ENCODE results near the gene FADS1. TPM values are rescaled to one million over a fixed set of nuclear protein-coding genes. Genes with fewer than 3 reads are reported as not detected.

The FADS1 gene
- total and polyA plus RNA-seq, 2 experiments from 2014 or later, result 74.9 to 119 TPM

DNA sequence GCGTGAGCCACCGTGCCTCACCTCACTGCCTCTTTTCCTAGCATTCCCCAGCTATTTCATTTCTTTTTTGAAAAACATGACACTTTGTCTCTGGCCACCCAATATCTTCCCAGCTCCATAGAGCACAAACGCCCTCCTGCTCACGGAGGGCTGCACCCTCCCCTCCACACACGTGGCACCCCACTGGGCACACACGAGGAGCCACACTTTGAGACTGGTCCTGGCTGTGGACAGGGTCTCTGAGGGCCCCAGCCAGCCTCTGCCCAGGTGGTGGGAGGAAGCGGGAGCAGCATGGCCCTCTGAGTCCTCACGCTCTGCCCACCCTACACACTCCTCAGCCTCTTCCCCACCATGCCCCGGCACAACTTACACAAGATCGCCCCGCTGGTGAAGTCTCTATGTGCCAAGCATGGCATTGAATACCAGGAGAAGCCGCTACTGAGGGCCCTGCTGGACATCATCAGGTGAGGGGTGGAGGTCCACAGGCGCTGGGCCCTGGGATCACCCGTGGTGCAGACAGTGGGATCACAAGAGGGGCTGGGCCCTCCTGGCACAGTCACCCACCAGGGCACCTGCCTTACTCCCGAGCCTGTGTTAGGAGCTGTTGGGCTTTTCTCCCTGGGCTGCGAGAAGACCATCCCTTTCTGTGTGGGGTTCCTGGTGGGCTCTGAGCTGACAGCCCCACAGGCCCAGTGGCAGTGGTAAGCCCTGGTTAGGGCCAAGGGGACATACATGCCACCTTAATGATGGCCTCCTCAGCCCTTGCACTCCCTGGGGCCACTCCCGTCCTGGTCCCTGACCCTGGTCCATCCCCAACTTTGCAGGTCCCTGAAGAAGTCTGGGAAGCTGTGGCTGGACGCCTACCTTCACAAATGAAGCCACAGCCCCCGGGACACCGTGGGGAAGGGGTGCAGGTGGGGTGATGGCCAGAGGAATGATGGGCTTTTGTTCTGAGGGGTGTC, 48.3 kb upstream of the FADS1 start (continued):
- TF ChIP-seq ZNF114 (CRISPR knock-in tag; IDR thresholded peaks at IDR 0.05), result no peak
- TF ChIP-seq, protein P1, sequence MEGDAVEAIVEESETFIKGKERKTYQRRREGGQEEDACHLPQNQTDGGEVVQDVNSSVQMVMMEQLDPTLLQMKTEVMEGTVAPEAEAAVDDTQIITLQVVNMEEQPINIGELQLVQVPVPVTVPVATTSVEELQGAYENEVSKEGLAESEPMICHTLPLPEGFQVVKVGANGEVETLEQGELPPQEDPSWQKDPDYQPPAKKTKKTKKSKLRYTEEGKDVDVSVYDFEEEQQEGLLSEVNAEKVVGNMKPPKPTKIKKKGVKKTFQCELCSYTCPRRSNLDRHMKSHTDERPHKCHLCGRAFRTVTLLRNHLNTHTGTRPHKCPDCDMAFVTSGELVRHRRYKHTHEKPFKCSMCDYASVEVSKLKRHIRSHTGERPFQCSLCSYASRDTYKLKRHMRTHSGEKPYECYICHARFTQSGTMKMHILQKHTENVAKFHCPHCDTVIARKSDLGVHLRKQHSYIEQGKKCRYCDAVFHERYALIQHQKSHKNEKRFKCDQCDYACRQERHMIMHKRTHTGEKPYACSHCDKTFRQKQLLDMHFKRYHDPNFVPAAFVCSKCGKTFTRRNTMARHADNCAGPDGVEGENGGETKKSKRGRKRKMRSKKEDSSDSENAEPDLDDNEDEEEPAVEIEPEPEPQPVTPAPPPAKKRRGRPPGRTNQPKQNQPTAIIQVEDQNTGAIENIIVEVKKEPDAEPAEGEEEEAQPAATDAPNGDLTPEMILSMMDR (conservative IDR thresholded peaks at IDR 0.05; ENCODE audit: low read depth in 2 of 2), result no peak
- no peak for TF ChIP-seq STAT1 (IDR thresholded peaks at IDR 0.05; ENCODE audit: unreplicated experiment)
- TF ChIP-seq NANOG (IDR thresholded peaks at IDR 0.05; ENCODE audit: borderline replicate concordance), result no peak
- no peak for TF ChIP-seq ZNF331 (CRISPR knock-in tag; IDR thresholded peaks at IDR 0.05; ENCODE audit: low read depth)

DNA sequence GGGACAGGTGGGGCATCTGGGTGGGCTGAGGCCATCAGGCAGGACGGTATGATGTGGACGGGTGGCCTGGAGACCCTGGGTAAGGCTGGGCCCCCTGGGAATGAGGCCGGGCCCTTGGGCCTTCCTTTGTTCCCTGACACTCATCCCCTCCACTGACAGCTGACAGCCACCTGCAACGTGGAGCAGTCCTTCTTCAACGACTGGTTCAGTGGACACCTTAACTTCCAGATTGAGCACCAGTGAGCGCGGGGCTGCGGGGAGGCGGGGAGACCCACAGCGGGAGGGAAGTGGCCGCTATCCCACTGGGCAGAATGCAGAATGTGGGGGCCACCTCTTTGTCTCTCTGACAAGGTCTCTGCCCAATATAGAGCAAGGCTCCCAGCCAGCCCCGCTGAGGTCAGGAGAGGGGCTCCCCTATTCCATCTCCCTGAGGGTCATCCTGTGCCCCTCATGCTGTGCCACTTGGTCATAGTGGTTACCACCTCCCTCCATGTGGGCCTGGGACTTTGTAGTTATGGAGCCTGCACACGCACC, 46.8 kb upstream of the FADS1 start:
- peaks cover 4% of the 10 kb centered on the region for H3K27me3 Mint-ChIP-seq (ENCODE audit: insufficient read depth, low read depth, poor library complexity)
- 0 out of 2 replicates have a peak, but pooled peaks cover 3% of the 10 kb centered on the region for H3K79me2 ChIP-seq (replicated peaks; ENCODE audit: insufficient read depth)
- no peaks in the 10 kb centered on the region for H3K27me3 ChIP-seq (ENCODE audit: insufficient read depth)
- H2AFZ ChIP-seq, result no peak overlapping the region
- DNase-seq (ENCODE audit: low spot score) (no peak), ATAC-seq (no peak)
- H3K27ac ChIP-seq (ENCODE audit: low read depth), result no peak overlapping the region
- no peaks in the 10 kb centered on the region for H3K4me1 ChIP-seq (ENCODE audit: insufficient read depth)
- H3F3A ChIP-seq (replicated peaks; ENCODE audit: low read depth), result peaks cover 6% of the 10 kb centered on the region; the same call in 1 of the 2 replicates
- H3K4me1 Mint-ChIP-seq, result peaks cover 5% of the 10 kb centered on the region
- H3K36me3 ChIP-seq (ENCODE audit: insufficient read depth), result peaks cover 28% of the 10 kb centered on the region
- no peak overlapping the region for H3K4me3 Mint-ChIP-seq
- no peak overlapping the region for H3K27ac Mint-ChIP-seq
- no peaks in the 10 kb centered on the region; the same call in 2 of the 3 replicates for H3K9me3 Mint-ChIP-seq
- no peak overlapping the region for H3K4me2 ChIP-seq
- no peak overlapping the region for H3K4me3 ChIP-seq
- H3K36me3 Mint-ChIP-seq (ENCODE audit: low read depth), result peaks cover 68% of the 10 kb centered on the region
- H4K20me1 ChIP-seq (replicated peaks; ENCODE audit: insufficient read depth), result peaks cover 5% of the 10 kb centered on the region
- no peaks in the 10 kb centered on the region for H3K9me2 ChIP-seq (ENCODE audit: insufficient read depth)
- no peak for TF ChIP-seq ZNF331 (CRISPR knock-in tag; IDR thresholded peaks at IDR 0.05; ENCODE audit: low read depth)
- TF ChIP-seq, protein P2, sequence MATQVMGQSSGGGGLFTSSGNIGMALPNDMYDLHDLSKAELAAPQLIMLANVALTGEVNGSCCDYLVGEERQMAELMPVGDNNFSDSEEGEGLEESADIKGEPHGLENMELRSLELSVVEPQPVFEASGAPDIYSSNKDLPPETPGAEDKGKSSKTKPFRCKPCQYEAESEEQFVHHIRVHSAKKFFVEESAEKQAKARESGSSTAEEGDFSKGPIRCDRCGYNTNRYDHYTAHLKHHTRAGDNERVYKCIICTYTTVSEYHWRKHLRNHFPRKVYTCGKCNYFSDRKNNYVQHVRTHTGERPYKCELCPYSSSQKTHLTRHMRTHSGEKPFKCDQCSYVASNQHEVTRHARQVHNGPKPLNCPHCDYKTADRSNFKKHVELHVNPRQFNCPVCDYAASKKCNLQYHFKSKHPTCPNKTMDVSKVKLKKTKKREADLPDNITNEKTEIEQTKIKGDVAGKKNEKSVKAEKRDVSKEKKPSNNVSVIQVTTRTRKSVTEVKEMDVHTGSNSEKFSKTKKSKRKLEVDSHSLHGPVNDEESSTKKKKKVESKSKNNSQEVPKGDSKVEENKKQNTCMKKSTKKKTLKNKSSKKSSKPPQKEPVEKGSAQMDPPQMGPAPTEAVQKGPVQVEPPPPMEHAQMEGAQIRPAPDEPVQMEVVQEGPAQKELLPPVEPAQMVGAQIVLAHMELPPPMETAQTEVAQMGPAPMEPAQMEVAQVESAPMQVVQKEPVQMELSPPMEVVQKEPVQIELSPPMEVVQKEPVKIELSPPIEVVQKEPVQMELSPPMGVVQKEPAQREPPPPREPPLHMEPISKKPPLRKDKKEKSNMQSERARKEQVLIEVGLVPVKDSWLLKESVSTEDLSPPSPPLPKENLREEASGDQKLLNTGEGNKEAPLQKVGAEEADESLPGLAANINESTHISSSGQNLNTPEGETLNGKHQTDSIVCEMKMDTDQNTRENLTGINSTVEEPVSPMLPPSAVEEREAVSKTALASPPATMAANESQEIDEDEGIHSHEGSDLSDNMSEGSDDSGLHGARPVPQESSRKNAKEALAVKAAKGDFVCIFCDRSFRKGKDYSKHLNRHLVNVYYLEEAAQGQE (IDR thresholded peaks at IDR 0.05; ENCODE audit: unreplicated experiment), result no peak
- TF ChIP-seq CREB1 (CRISPR knock-in tag; IDR thresholded peaks at IDR 0.05; ENCODE audit: low read depth), result no peak
- TF ChIP-seq, protein P3, sequence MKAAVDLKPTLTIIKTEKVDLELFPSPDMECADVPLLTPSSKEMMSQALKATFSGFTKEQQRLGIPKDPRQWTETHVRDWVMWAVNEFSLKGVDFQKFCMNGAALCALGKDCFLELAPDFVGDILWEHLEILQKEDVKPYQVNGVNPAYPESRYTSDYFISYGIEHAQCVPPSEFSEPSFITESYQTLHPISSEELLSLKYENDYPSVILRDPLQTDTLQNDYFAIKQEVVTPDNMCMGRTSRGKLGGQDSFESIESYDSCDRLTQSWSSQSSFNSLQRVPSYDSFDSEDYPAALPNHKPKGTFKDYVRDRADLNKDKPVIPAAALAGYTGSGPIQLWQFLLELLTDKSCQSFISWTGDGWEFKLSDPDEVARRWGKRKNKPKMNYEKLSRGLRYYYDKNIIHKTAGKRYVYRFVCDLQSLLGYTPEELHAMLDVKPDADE (IDR thresholded peaks at IDR 0.05), result no peak
- no peak for TF ChIP-seq EZH2 (IDR thresholded peaks at IDR 0.05; ENCODE audit: low read depth, unreplicated experiment)
- TF ChIP-seq ZNF114 (CRISPR knock-in tag; IDR thresholded peaks at IDR 0.05), result no peak
- TF ChIP-seq STAT1 (IDR thresholded peaks at IDR 0.05; ENCODE audit: unreplicated experiment), result no peak
- TF ChIP-seq EZH2phosphoT487 (IDR thresholded peaks at IDR 0.05; ENCODE audit: unreplicated experiment), result no peak
- TF ChIP-seq NANOG (IDR thresholded peaks at IDR 0.05; ENCODE audit: borderline replicate concordance), result no peak
- TF ChIP-seq, protein P1 (conservative IDR thresholded peaks at IDR 0.05; ENCODE audit: low read depth in 2 of 2), result no peak
- no peak for TF ChIP-seq JUNB (IDR thresholded peaks at IDR 0.05; ENCODE audit: unreplicated experiment)
- no peak for TF ChIP-seq POLR2AphosphoS5 (IDR thresholded peaks at IDR 0.05; ENCODE audit: low read depth)
